Psoas muscle (tissue), 8 donors: ENCODE data around the gene RPL29. TPM values are rescaled to one million over a fixed set of nuclear protein-coding genes. Genes with fewer than 3 reads are reported as not detected.

ENCODE experiments used
- ATAC-seq, 4 donors: fragments of 200-7000 bp; cut with Tn5 transposase; one replicate each; pipeline ENCODE4 v1.9.1; 2020; ENCODE audit warnings: moderate library complexity in 3 of 4, mild to moderate bottlenecking in 2 of 4
- DNase-seq, 2 donors: peaks; one replicate each; pipeline ENCODE4 v3.0.0-alpha.2; 2020
- H3K27ac ChIP-seq: fragments of 200-600 bp; one replicate; pipeline ENCODE4 v1.8.0; 2022
- H3K27me3 ChIP-seq, 3 donors: fragments of 200-600 bp in 1 of 3; one replicate each; pipeline versions ENCODE4 v1.6.1 to v1.8.0; 2013 to 2022; ENCODE audit warnings: low read length in 2 of 3, mild to moderate bottlenecking in 2 of 3, moderate library complexity in 1 of 3; ENCODE audit not compliant: insufficient read depth in 3 of 3
- H3K36me3 ChIP-seq, 2 donors: fragments of 200-600 bp in 1 of 2; one replicate each; pipeline versions ENCODE4 v1.6.1 to v1.8.0; 2013 to 2022; ENCODE audit warnings: low read depth in 1 of 2, mild to moderate bottlenecking in 1 of 2, moderate library complexity in 1 of 2; ENCODE audit not compliant: insufficient read depth in 1 of 2
- H3K4me1 ChIP-seq: fragments of 200-600 bp; one replicate; pipeline ENCODE4 v1.8.0; 2022
- H3K4me3 ChIP-seq: fragments of 200-600 bp; one replicate; pipeline ENCODE4 v1.8.0; 2022; ENCODE audit warnings: mild to moderate bottlenecking
- H3K9me3 ChIP-seq: fragments of 200-600 bp; one replicate; pipeline ENCODE4 v1.8.0; 2022
- CTCF ChIP-seq: fragments of 200-600 bp; IDR thresholded peaks from one replicate; pipeline ENCODE4 v1.8.0; 2022; ENCODE audit warnings: antibody characterized with exemption
- WGBS, 3 donors: extraction: QIAGEN DNeasy Blood & Tissue Kit; methylation state at CpG; one replicate each; pipeline versions ENCODE4 v1.1.6 to v1.1.7; 2013; 5-methylcytosine and 5-hydroxymethylcytosine counted together
- intact Hi-C, 2 donors: fragments of 100-400 bp; cut with DNase I; formaldehyde crosslinking; loops; one replicate each; pipeline versions ENCODE4 v1.11.0 to v1.14.2; 2022
- polyA plus RNA-seq, 3 donors: library from polyadenylated mRNA; stranded (reverse); fragments of 200-250 nt; gene quantifications; one replicate each; pipeline ENCODE4 v1.2.3, GENCODE V29; 2013
- total RNA-seq, 4 donors: library from RNA; stranded (reverse); fragmentation: NEBNext Ultra II Directional in 2 of 4; extraction: Animal tissue kit (Norgen Biotek cat#: 25700) in 2 of 4; gene quantifications; one replicate each; pipeline versions ENCODE4 v1.2.1 to v1.2.4, GENCODE V29; 2021 to 2023
- donor health status: healthy with polysubstance abuse.
- donor health status: DM: no; HTN: no; CAD: no; lungs with moderate emphysema.
- donor health status: Bipolar disorder and iron deficiency.
- donor health status: healthy.
- donor health status: DM: yes; HTN: yes; CAD: no.
- donor health status: DM: no; HTN: no; CAD: no.
- donor health status: DM: no; HTN: no; CAD: no.
- donor health status: DM: yes; HTN: yes; CAD: no.

RPL29 gene
- total and polyA plus RNA-seq, 7 donors, result 1,113 to 2,767 (median 1,294) TPM

DNA sequence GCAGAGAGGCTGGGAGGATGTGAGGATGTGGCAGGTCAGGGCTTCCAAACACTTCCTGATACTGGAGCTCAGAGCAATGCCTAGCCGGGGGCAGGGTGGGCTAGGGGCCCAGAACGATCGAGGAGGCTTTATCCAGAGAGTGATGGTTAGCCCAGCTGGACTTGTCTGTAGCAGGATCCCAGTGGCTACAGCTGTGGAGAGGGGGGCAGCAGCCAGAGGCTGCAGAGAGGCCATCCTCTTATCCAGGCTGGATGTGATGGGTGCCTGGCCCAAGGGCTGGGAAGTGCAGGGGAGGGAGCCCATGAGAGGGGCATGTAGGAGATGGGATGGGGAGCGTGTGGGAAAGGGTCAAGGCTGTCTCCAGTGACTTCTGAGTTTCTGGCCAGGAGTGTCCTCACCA lies 48.9 kb downstream of the RPL29 start:
- H3K27ac ChIP-seq, result no peak overlapping the region
- DNase-seq, result no peak
- TF ChIP-seq CTCF, result no peak
- WGBS, 3 donors, result 66 to 78% (median 72%) methylated on average over 3 to 4 of the region's 4 CpGs
- H3K36me3 ChIP-seq, result peaks cover 0 to 56% of the 10 kb centered on the region in 2 donors
- H3K4me3 ChIP-seq, result no peak overlapping the region
- H3K27me3 ChIP-seq, result no peaks in the 10 kb centered on the region
- H3K4me1 ChIP-seq, result peaks cover 9% of the 10 kb centered on the region
- H3K9me3 ChIP-seq, result no peaks in the 10 kb centered on the region
- intact Hi-C loops, result no loop called here
- ATAC-seq, result no peak

DNA sequence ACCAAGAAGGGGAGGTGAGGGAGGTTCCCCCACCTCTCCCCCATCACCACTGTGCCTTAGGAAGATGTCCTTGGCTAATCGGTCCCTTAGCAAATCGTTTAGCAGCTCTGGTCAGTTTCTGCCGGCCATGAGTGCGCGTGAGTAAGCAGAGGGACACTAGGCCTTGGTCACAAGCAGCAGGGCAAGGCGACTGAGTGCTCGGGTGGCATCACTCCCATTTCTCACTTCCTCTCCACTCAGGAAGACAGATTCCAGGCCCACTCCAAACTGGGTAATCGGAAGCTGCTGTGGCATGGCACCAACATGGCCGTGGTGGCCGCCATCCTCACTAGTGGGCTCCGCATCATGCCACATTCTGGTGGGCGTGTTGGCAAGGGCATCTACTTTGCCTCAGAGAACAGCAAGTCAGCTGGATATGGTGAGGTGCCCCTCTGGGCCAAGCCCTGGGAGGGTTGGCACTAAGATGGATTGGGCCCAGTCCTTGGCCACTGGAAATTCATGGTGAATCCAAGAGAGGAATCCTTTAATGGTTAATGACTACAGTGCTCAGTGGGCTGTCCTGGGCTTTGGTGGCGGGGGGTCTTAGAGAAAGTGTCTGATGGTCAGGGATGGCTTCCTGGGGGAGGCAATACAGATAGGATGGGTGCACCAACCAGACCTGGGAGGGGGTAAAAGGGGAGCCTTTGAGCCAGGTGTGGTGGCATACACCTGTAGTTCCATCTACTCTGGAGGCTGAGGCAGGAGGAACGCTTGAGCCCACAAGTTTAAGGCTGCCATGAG lies 49.6 kb downstream of the RPL29 start:
- Histone ChIP-seq H3K4me1 (peaks cover 11% of the 10 kb centered on the region), H3K9me3 (no peaks in the 10 kb centered on the region), H3K27ac (no peak overlapping the region), H3K36me3 (peaks cover 0 to 53% of the 10 kb centered on the region in 2 donors), H3K27me3 (no peaks in the 10 kb centered on the region), H3K4me3 (no peak overlapping the region)
- intact Hi-C loops, result no loop called here
- DNase-seq (no peak), ATAC-seq (no peak)
- WGBS, 3 donors, result 89 to 92% (median 90%) methylated on average over 14 of the region's 14 CpGs
- TF ChIP-seq CTCF, result no peak

- Histone ChIP-seq H3K4me3 (no peak overlapping the region), H3K4me1 (peaks cover 19% of the 10 kb centered on the region), H3K27ac (no peak overlapping the region), H3K27me3 (no peaks in the 10 kb centered on the region), H3K9me3 (no peaks in the 10 kb centered on the region), H3K36me3 (peaks cover 0 to 52% of the 10 kb centered on the region in 2 donors)
- TF ChIP-seq CTCF, result no peak
- intact Hi-C loops, result no loop called here
- no peak for ATAC-seq
- 81 to 91% (median 89%) methylated on average over 18 of the region's 18 CpGs for WGBS, 3 donors
- no peak for DNase-seq
Measured at GRCh38 chr3:51945031-51945840, 50.5 kb downstream of the RPL29 start.

- H3K4me3 ChIP-seq, result no peak overlapping the region
- H3K4me1 ChIP-seq, result peaks cover 26% of the 10 kb centered on the region
- ATAC-seq (no peak), DNase-seq (no peak)
- H3K36me3 ChIP-seq, result peaks cover 0 to 56% of the 10 kb centered on the region in 2 donors
- H3K9me3 ChIP-seq, result no peaks in the 10 kb centered on the region
- intact Hi-C loops, result loop anchor here in 1 of 2 donors (5.0 kb wide), 1 partner anchor 108 kb away; no protein-coding TSS in a partner anchor
- no peak overlapping the region for H3K27ac ChIP-seq
- 82 to 89% (median 86%) methylated on average over 11 of the region's 11 CpGs for whole genome bisulfite sequencing, 3 donors
- no peak for TF ChIP-seq CTCF
- no peaks in the 10 kb centered on the region for H3K27me3 ChIP-seq
Measured at GRCh38 chr3:51944451-51945021, 51.2 kb downstream of the RPL29 start.

Other genes with a start within 250 kb of the RPL29 start
- gene IQCF6, start 216.7 kb downstream of the RPL29 start, total RNA-seq, result not detected
- gene IQCF6, start 216.7 kb downstream of the RPL29 start, polyA plus RNA-seq, result not detected
- not detected for gene IQCF2, start 134.3 kb downstream of the RPL29 start, total RNA-seq
- not detected for gene IQCF2, start 134.3 kb downstream of the RPL29 start, polyA plus RNA-seq
- gene IQCF5, start 120.3 kb downstream of the RPL29 start, total RNA-seq, result not detected
- gene IQCF5, start 120.3 kb downstream of the RPL29 start, polyA plus RNA-seq, result not detected
- gene IQCF1, start 92.5 kb downstream of the RPL29 start, total RNA-seq, result not detected
- not detected for gene IQCF1, start 92.5 kb downstream of the RPL29 start, polyA plus RNA-seq
- gene RRP9, start 54.0 kb downstream of the RPL29 start, total RNA-seq, result 10 to 100 TPM; 19.9 to 28.2 (median 26.3) TPM
- 10 to 100 TPM; 32.6 to 61.4 (median 36.9) TPM for gene RRP9, start 54.0 kb downstream of the RPL29 start, polyA plus RNA-seq
- gene PARP3, start 53.5 kb downstream of the RPL29 start, total RNA-seq, result 10 to 100 TPM in 3 of 4 donors, 1 to 10 TPM in 1; 10.0 to 15.8 (median 13.1) TPM
- gene PARP3, start 53.5 kb downstream of the RPL29 start, polyA plus RNA-seq, result 10 to 100 TPM in 1 of 3 donors, 1 to 10 TPM in 2; 5.2 to 11.3 (median 9.9) TPM
- gene GPR62, start 40.5 kb downstream of the RPL29 start, total RNA-seq, result under 1 TPM; 0.16 to 0.65 (median 0.32) TPM
- under 1 TPM; 0.04 to 0.93 (median 0.07) TPM for gene GPR62, start 40.5 kb downstream of the RPL29 start, polyA plus RNA-seq
- 100 to 1,000 TPM; 117 to 161 (median 126) TPM for gene PCBP4, start 28.4 kb downstream of the RPL29 start, total RNA-seq
- gene PCBP4, start 28.4 kb downstream of the RPL29 start, polyA plus RNA-seq, result 100 to 1,000 TPM in 1 of 3 donors, 10 to 100 TPM in 2; 36.0 to 133 (median 60.7) TPM
- 10 to 100 TPM in 3 of 4 donors, 1 to 10 TPM in 1; 9.5 to 15.9 (median 15.5) TPM for gene ABHD14B, start 21.8 kb downstream of the RPL29 start, total RNA-seq
- 10 to 100 TPM; 11.7 to 24.8 (median 12.3) TPM for gene ABHD14B, start 21.8 kb downstream of the RPL29 start, polyA plus RNA-seq
- 10 to 100 TPM; 11.2 to 22.9 (median 15.4) TPM for gene ABHD14A, start 20.8 kb downstream of the RPL29 start, total RNA-seq
- gene ABHD14A, start 20.8 kb downstream of the RPL29 start, polyA plus RNA-seq, result 10 to 100 TPM; 26.4 to 40.6 (median 29.1) TPM
- gene ACY1, start 12.4 kb downstream of the RPL29 start, total RNA-seq, result 10 to 100 TPM; 29.4 to 56.5 (median 38.5) TPM
- gene ACY1, start 12.4 kb downstream of the RPL29 start, polyA plus RNA-seq, result 10 to 100 TPM; 19.9 to 59.3 (median 25.8) TPM
- gene DUSP7, start 60.7 kb upstream of the RPL29 start, total RNA-seq, result 10 to 100 TPM in 3 of 4 donors, 1 to 10 TPM in 1; 9.7 to 31.9 (median 17.1) TPM
- 10 to 100 TPM in 2 of 3 donors, 1 to 10 TPM in 1; 7.4 to 27.6 (median 15.7) TPM for gene DUSP7, start 60.7 kb upstream of the RPL29 start, polyA plus RNA-seq
- 1 to 10 TPM; 1.1 to 3.2 (median 1.6) TPM for gene POC1A, start 158.5 kb upstream of the RPL29 start, total RNA-seq
- gene POC1A, start 158.5 kb upstream of the RPL29 start, polyA plus RNA-seq, result 1 to 10 TPM in 2 of 3 donors, under 1 TPM in 1; 0.87 to 2.9 (median 2.1) TPM
- 10 to 100 TPM; 50.1 to 89.4 (median 68.1) TPM for gene ALAS1, start 202.3 kb upstream of the RPL29 start, total RNA-seq
- 100 to 1,000 TPM in 2 of 3 donors, 10 to 100 TPM in 1; 75.2 to 138 (median 121) TPM for gene ALAS1, start 202.3 kb upstream of the RPL29 start, polyA plus RNA-seq
- under 1 TPM in 3 of 4 donors, not detected in 1; 0.34 to 0.55 (median 0.41) TPM for gene TLR9, start 229.8 kb upstream of the RPL29 start, total RNA-seq
- gene TLR9, start 229.8 kb upstream of the RPL29 start, polyA plus RNA-seq, result under 1 TPM; 0.04 to 0.14 (median 0.08) TPM
- 100 to 1,000 TPM in 3 of 4 donors, 10 to 100 TPM in 1; 74.9 to 224 (median 138) TPM for gene TWF2, start 243.3 kb upstream of the RPL29 start, total RNA-seq
- 100 to 1,000 TPM in 1 of 3 donors, 10 to 100 TPM in 2; 19.6 to 160 (median 74.6) TPM for gene TWF2, start 243.3 kb upstream of the RPL29 start, polyA plus RNA-seq
- gene PPM1M, start 249.9 kb upstream of the RPL29 start, total RNA-seq, result 1 to 10 TPM; 2.1 to 7.5 (median 3.9) TPM
- gene PPM1M, start 249.9 kb upstream of the RPL29 start, polyA plus RNA-seq, result 1 to 10 TPM; 2.5 to 3.3 (median 2.6) TPM